Mucosa of stomach (tissue), 1 donor: ENCODE results near the gene NDRG4.

Experiments used
- H3K27me3 ChIP-seq: one replicate; pipeline ENCODE4 v1.7.0; 2013; ENCODE audit warnings: mild to moderate bottlenecking, low read length; ENCODE audit not compliant: control insufficient read depth, insufficient read depth
- H3K36me3 ChIP-seq: one replicate; pipeline ENCODE4 v1.7.0; 2013; ENCODE audit warnings: low read length; ENCODE audit not compliant: control insufficient read depth, insufficient read depth
- H3K4me1 ChIP-seq: one replicate; pipeline ENCODE4 v1.7.0; 2013; ENCODE audit warnings: mild to moderate bottlenecking, low read length; ENCODE audit not compliant: control insufficient read depth, insufficient read depth
- H3K4me3 ChIP-seq: one replicate; pipeline ENCODE4 v1.7.0; 2013; ENCODE audit warnings: low read length
- H3K9ac ChIP-seq: one replicate; pipeline ENCODE4 v1.7.0; 2013; ENCODE audit warnings: mild to moderate bottlenecking, low read length, moderate library complexity
- H3K9me3 ChIP-seq: one replicate; pipeline ENCODE4 v1.7.0; 2013; ENCODE audit warnings: mild to moderate bottlenecking, low read length, moderate library complexity; ENCODE audit not compliant: control insufficient read depth
- donor health status: Pancreatic carcinoma.

The NDRG4 gene

GRCh38 chr16:58551496-58551895, 51.6 kb downstream of the NDRG4 start:
- H3K4me1 ChIP-seq = no peaks in the 10 kb centered on the region
- H3K27me3 ChIP-seq = no peaks in the 10 kb centered on the region
- H3K9me3 ChIP-seq = no peaks in the 10 kb centered on the region
- H3K4me3 ChIP-seq = no peak overlapping the region
- H3K9ac ChIP-seq = no peak overlapping the region
- H3K36me3 ChIP-seq = peaks cover 4% of the 10 kb centered on the region

- H3K9me3 ChIP-seq = no peaks in the 10 kb centered on the region
- no peaks in the 10 kb centered on the region for H3K27me3 ChIP-seq
- no peak overlapping the region for H3K4me3 ChIP-seq
- peaks cover under 1% of the 10 kb centered on the region for H3K36me3 ChIP-seq
- H3K9ac ChIP-seq = no peak overlapping the region
- H3K4me1 ChIP-seq = no peaks in the 10 kb centered on the region
These were observed 56.7 kb downstream of the NDRG4 start for GRCh38 chr16:58556678-58557077.
